IPS-NIHi7 (cell line): ENCODE data around the gene SLC23A1.
"Not testable (repeated sequence)": the region's sequence is repeated elsewhere in the genome, so short reads cannot be mapped to it uniquely, and the experiment has no call there.

Experiments
- DNase-seq: peaks from one replicate; pipeline ENCODE4 v3.0.0; 2012; ENCODE audit warnings: mixed read lengths; ENCODE audit errors: extremely low spot score

SLC23A1 gene

DNA sequence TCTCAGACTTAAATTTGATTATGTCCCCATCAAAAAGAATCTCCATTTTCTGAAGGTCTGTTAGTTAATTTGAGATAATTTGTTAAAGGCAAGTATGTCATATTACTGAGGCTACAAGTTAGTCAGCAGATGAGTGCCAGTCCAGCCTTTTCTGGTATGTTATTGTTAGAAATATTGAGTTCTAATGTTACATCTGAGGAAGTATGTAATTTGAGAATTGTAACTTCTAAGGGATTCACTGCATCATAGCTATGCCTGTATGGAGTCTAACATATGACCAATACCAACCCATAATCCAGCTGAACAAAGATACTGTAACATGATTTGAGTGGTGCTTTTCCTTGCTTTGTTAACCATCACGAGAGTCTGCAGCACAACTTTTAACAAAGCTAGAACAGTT, 13.9 kb downstream of the SLC23A1 start:
- no peak for DNase-seq

DNA sequence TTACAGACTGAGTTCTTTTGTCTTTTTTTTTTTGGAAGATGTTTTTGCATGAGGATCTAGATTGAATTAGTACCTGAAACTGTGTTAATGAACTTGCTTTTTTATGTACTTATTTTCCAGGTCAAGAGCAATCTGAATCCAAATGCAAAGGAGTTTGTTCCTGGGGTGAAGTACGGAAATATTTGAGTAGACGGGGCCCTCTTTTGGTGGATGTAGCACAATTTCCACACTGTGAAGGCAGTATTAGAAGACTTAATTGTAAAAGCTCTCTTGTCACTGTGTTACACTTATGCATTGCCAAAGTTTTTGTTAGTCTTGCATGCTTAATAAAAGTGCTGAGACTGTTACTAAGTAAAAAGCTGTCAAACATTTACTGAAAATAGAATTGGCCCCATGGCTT, 14.5 kb downstream of the SLC23A1 start:
- DNase-seq = no peak

DNA sequence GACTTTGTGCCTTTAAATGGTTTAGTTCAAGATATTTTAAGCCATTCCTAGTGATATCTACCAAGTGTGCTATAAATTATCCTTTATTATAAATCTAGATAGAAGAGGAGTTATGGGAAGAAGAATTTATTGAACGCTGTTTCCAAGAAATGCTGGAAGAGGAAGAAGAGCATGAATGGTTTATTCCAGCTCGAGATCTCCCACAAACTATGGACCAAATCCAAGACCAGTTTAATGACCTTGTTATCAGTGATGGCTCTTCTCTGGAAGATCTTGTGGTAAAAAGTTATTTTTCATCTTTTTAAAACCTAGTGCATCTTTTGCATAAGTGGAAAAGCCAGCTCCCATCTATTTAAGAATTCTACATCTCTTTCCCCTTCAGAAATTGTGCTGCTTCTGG, 18.6 kb downstream of the SLC23A1 start:
- no peak for DNase-seq

DNA sequence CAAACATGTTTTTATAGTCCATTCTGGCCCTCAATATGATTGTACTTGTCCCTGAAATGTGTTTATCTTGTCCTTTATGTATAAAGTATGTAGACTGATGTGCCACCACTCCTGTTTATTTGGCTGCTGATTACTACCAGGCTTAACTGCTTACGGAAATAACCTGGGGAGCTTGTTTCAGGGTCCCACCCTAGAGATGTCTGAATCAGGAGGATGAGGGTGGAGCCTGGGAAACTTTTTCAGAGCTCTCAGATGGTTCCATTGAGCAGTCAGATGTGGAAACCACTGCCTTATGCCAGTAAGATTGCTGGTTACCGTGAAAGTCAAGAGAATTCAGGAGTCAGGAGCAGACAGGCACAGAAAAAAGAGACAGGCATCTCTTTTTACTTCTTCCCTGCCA, 19.2 kb downstream of the SLC23A1 start:
- no peak for DNase-seq

DNA sequence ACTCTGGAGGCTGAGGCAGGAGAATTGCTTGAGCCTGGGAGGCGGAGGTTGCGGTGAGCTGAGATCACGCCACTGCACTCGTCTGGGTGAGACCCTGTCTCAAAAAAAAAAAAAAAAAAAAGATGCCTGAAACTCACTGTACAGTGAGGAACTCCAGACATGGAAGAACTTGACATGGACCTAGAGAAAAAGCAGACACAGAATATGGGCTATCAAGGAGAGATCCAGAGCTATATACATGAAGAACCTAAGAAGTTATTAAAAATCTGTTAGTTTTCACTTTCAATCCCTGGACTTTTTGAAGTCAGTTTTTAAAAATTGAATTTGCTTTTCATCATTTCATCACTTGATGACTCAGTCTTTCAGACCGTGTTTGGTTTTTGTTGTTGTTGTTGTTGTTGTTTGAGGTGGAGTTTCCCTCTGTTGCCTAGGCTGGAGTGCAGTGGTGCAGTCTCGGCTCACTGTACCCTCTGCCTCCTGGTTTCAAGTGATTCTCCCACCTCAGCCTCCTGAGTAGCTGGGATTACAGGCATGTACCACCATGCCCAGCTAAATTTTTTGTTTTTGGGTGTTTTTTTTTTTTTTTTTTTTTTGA, 21.2 kb downstream of the SLC23A1 start:
- no peak for DNase-seq

DNA sequence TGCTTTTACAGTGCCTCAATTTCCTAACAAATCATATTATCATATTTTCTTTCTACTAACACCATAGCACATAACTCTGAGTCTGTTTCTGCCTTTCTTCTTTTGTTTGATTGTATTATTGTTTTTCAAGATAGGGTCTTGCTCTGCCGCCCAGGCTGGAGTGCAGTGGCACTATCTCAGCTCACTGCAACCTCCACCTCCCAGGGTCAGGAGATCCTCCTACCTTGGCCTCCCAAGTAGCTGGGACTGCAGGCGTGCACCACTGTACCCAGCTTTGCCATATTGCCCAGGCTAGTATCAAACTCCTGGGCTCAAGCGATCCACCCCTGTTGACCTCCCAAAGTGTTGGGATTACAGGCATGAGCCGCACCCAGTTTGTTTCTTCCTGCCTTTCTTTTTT, 22.7 kb downstream of the SLC23A1 start:
- no peak for DNase-seq

DNA sequence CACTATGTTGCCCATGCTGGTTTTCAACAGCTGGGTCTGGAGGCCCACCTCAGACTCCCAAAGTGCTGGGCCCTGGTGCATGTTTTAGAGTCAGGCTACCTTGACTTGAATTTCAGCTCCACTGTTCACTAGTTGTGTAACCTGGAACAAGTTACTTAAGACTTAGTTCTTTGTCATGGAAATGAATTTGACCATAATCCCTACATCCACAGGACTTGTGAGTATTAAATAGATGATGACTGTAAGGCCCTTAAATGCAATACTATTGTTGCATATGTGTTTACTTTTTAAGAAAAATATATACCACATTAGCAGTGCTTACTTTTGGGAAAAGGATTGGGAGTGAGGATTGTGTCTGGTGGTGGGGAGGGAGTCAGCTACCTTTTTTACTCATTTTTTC, 25.0 kb downstream of the SLC23A1 start:
- no peak for DNase-seq

DNA sequence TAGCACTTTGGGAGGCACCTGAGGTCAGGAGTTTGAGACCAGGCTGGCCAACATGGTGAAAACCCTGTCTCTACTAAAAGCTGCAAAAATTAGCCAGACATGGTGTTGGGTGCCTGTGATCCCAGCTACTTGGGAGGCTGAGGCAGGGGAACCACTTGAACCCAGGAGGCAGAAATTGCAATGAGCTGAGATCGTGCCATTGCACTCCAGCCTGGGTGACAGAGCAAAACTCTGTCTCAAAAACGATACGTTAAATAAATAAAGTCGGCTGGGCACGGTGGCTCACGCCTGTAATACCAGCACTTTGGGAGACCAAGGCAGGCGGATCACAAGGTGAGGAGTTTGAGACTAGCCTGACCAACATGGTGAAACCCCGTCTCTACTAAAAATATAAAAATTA, 27.2 kb downstream of the SLC23A1 start:
- not testable (repeated sequence) for DNase-seq

DNA sequence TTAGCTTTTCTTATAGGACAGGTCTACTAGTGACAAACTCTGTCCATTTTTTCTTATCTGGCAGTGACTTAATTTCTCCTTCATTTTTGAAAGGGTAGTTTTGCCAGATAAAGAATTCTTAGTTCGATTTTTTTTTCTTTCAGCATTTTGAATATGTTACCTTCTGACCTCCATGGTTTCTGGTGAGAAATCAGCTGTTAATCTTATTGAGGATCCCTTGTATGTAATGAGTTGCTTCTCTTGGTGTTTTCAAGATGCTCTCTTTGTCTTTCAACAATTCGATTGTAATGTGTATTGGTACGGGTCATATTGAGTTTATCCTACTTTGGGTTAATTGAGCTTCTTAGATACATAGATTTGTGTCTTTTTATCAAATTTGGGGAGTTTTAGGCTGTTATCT, 28.9 kb downstream of the SLC23A1 start:
- no peak for DNase-seq

DNA sequence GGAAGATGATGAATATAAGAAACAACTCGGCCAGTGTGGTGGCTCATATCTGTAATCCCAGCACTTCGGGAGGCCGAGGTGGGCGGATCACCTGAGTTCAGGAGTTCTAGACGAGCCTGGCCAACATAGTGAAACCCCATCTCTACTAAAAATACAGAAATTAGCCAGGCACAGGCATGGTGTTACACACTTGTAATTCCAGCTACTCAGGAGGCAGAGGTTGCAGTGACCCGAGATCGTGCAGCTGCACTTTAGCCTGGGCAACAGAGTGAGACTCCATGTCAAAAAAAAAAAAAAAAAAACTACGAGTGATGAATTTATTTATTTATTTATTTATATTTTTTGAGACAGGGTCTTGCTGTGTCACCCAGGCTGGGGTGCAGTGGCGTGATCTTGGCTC, 35.2 kb downstream of the SLC23A1 start:
- not testable (repeated sequence) for DNase-seq

DNA sequence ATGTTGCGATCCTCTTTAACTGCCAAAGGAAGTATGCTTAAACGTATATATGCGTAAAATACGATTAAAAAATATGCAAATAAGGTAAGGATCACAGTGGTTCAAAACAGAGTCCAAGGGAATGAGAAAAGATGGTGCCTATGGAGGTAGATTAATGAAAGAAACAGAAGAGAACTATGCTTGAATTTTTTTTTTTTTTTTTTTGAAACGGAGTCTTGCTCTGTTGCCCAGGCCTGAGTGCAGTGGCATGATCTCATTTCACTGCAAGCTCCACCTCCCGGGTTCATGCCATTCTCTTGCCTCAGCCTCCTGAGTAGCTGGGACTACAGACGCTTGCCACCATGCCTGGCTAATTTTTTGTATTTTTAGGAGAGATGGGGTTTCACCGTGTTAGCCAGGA, 37.7 kb downstream of the SLC23A1 start:
- not testable (repeated sequence) for DNase-seq

DNA sequence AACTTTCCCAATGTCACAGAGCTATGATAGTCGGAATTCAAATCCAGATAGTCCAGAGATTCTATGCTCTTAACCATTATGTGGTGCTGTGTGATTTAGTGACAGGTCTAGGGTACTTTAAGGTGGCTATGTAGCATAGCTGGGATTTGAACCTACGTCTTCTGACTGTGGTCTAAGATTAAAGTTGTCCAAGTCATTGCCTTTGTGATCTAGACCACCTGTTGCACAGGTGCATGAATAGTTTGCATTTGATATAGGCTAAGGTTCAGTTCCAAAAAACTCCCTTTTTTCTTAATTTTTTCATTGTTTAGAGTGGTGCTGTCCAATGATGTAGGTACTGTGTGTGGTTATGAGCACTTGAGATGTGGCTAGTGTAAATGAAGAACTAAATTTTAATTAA, 38.9 kb downstream of the SLC23A1 start:
- DNase-seq = no peak

DNA sequence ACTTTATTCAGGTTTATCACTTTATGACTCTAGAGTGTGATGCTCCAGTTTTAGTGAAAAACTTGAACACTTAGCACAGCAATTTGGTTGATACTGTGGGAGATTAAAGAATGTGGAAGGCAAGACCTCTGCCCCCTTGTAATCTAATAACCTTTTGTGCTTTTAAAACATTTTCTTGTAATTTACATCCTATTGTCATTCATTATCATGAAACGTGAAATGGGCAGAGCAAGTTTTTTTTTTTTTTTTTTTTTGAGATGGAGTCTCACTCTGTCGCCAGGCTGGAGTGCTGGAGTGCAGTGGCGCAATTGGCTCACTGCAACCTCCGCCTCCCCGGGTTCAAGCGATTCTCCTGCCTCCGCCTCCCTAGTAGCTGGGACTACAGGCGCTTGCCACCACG, 39.6 kb downstream of the SLC23A1 start:
- DNase-seq = no peak

DNA sequence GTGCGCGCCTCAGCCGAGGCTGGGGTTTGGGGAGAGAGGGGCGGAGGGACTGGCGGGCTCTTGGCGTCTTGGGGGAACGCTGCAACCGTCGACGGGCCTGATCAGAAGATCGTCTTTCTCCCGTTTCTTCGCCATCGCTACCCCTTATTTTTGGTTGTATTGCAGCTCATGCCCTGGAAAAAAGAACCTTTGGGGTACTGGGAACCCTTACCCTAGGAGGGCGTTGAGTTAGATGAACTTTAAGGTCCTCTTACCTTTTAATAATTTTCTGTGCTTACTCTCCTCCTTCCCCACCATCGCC, 40.7 kb downstream of the SLC23A1 start:
- no peak for DNase-seq

DNA sequence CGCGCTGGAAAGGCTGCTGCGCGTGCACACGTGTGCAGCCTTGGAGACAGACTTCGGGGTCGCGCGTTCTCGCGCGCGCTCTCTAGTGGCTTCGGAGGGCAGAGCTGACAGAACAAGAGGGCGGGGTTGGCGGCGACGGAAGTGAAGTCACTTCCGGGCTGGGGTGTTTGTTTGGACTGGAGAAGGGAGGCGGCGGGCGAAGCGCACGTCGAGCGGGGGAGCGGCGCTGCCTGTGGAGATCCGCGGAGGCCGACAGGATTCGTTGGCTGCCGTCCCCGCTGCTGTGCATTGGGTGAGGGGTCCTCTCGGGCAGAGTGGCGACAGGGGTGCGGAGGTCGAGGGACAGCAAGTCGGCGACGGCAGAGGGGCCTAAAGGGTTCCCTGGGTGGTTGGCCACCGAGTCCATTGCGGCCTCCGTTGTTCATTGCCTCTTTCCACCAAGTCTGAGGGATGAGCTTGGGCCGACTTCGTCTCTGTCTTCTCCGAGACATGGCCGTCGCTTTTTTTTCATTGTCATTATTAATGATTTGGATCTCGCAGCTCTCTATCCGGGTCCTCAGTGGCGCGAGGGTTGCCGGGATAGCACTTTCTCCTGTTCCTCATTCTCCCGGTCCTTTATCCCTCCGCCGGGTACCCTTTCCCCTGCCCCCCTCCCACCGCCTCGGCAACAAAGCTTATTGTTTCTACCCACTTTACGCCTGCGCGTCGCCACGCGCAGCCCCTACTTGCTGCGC, 41.2 kb downstream of the SLC23A1 start, which contains the start of gene PAIP2:
TSS of gene PAIP2 (plus strand) at position 166 of the 734 bp plus-strand sequence. CDS start 21,931 bp downstream, outside the sequence.
- DNase-seq = peak; percentile 94

DNA sequence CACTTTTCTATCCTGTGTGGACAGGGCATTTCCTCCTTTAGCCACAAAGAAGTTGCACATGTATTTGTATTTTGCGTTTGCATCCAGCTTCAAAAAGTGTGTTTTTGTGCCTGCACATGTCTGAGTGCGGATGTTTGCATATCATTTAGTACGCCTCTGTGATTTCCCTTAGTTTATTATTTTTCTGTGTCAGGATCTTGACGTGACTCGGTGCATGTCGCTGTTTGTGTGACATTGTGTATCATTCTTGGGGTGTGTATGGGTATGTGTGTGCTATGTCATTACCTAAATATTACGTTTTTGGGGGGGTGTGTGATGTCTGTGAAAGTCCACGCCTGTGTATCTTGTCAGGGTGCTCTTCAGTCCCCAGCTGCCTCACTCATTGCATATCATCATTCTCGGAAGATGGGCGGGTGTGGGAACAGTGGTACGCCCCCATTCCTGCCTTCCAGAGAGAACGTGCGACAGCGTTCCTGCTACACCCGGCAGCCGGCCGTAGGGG, 41.9 kb downstream of the SLC23A1 start:
- no peak for DNase-seq

DNA sequence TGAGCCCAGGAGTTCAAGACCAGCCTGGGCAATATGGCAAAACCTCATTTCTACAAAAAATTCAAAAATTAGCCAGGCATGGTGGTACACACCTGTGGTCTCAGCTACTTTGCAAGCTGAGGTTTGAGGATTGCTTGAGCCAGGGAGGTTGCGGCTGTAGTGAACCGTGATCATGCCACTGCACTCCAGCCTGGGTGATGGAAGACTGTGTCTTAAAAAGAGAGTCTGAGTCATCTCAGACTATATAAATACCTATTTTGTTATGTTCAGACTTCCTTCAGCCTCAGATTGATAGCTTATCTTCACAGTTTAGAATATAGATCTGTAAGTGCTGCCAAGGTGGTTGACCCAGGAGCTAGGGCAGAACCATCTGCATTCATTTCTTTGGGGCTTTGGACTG, 43.0 kb downstream of the SLC23A1 start:
- DNase-seq = no peak

DNA sequence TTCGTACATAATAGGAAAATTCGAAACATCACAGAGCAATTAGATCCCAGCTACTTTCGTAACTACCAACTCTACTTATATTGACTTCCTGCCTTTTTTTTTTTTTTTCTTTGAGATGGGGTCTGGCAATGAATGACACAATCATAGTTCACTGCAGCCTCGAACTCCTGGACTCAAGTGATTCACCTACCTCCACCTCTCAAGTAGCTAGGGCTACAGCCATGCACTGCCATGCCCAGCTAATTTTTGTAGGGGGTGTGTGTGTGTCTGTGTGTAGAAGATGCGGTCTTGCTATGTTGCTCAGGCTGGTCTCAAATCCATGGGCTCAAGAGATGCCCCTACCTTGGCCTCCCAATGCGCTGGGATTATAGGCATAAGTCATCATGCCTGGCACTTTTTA, 47.3 kb downstream of the SLC23A1 start:
- no peak for DNase-seq
